ENCODE results near the gene MAD1L1.

MAD1L1 gene

DNA sequence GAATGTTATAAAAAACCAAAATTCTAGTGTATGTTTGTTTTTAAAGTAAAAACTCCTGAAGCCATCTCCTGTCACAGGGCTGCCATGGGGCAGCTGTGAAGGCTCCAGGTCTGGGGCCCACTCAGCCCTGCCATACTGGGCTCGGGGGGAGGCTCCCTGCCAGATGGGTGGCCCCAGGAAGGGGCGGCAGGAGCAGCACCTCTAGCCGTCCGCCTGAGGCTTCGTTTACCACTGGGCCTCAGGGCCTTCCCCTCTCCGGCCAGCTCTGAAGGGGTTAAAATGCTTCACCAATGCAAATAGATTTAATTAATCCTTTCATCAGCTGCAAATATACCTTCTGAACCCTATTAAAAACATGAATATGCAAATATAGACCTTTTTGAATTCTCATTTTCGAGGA, 423.7 kb downstream of the MAD1L1 start:
- no peak for DNase-seq (ENCODE audit: low spot score)

DNA sequence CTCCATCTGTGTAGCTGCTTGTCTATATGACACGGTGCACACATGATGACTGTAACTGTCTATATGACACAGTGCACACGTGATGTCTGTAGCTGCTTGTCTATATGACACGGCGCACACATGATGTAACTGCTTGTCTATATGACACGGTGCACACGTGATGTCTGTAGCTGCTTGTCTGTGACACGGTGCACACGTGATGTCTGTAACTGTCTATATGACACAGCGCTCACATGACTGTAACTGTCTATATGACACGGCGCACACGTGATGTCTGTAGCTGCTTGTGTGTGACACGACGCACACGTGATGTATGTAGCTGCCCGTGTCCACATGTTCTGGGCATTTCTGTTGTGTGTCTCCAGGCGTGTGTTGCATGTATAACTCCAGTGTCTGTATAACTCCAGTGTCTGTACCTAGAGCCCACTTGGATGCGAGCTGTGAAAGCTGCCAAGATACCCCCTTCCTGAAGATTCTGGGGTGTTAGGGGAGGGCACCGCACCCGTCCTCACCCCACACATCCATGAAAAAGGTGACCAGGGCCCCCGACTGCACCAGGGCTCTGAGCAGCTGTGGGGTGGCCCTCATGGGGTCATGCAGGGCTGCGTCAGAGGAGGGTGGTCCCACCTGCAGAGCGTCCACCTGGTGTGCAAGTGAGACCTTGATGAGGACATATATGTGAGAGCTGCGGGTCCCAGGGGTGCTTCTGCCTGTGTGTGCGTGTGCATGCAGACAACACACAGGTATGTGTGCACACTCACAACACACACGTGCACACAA, 424.7 kb downstream of the MAD1L1 start:
- no peak for DNase-seq (ENCODE audit: low spot score)

GRCh38 chr7:1806354-1806753, 426.4 kb downstream of the MAD1L1 start:
- DNase-seq (ENCODE audit: low spot score): no peak

GRCh38 chr7:1804310-1804709, 428.4 kb downstream of the MAD1L1 start:
- no peak for DNase-seq (ENCODE audit: low spot score)

- no peak for DNase-seq (ENCODE audit: low spot score)
Observed at GRCh38 chr7:1802899-1803298, 429.8 kb downstream of the MAD1L1 start.

DNA sequence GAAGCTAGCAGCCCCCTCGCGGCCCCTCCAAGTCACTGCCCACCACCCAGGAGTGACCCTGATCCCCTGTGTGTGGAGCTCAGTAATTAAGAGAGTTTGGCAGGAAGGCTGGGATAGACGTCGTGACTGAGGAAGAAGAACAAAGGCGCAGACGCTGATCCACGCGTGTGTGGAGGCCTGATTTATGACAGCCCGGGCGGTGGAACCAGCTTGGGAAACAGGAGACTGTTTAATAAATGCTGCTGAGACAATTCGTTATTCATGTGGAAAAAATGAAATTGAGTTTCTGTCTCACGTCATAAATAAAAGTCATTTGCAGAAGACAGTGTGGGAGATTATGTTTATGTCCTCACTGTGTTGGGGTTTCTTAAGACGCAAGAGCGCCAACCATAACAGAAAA, 431.8 kb downstream of the MAD1L1 start:
- DNase-seq (ENCODE audit: low spot score): no peak

- DNase-seq (ENCODE audit: low spot score): no peak
Observed at GRCh38 chr7:1798191-1798590, 434.6 kb downstream of the MAD1L1 start.

GRCh38 chr7:1794888-1795542, 437.7 kb downstream of the MAD1L1 start:
- no peak for DNase-seq (ENCODE audit: low spot score)

GRCh38 chr7:1787681-1788235, 445.0 kb downstream of the MAD1L1 start:
- DNase-seq (ENCODE audit: low spot score): no peak

GRCh38 chr7:1787241-1787640, 445.5 kb downstream of the MAD1L1 start:
- no peak for DNase-seq (ENCODE audit: low spot score)

GRCh38 chr7:1785839-1786238, 446.9 kb downstream of the MAD1L1 start:
- no peak for DNase-seq (ENCODE audit: low spot score)

- no peak for DNase-seq (ENCODE audit: low spot score)
Observed at GRCh38 chr7:1781369-1781768, 451.4 kb downstream of the MAD1L1 start.

DNA sequence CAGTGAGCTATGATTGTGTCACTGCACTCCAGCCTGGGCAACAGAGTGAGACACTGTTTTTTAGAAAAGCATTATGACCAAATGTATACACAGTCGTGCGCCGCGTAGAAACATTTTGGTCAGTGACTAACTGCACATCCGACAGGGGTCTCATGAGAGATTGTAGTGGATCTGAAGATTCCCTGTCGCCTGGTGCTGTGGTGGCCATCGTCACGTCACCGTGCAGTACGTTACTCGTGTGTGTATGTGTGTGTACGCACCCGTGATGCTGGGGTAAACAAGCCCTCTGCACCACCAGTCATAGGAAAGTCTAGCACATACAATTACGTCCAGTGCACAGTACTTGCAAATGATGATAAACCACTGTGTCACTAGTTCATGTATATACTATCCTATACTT, 453.3 kb downstream of the MAD1L1 start:
- DNase-seq (ENCODE audit: low spot score): no peak

GRCh38 chr7:1777122-1777521, 455.6 kb downstream of the MAD1L1 start:
- DNase-seq (ENCODE audit: low spot score): no peak

DNA sequence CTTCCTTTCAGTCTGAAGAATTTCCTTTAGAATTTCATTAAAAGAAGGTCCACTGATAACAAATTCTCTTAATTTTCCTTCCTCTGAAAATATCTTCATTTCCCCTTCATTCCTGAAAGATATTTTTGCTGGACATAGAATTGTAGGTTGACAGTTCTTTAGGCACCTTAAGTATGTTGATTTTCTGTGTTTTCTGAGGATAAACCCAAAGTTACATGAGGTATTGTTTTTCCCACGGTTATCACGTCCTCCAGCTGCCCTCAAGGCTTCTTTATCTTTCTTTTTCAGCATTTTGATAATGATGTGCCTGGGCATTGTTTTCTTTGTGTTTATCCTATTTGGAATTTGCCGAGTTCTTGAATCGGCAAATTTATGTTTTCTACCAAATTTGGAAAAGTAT, 457.4 kb downstream of the MAD1L1 start:
- no peak for DNase-seq (ENCODE audit: low spot score)

GRCh38 chr7:1770331-1770730, 462.4 kb downstream of the MAD1L1 start:
- no peak for DNase-seq (ENCODE audit: low spot score)

- DNase-seq (ENCODE audit: low spot score): no peak
Observed at GRCh38 chr7:1769286-1770200, 463.2 kb downstream of the MAD1L1 start.

DNA sequence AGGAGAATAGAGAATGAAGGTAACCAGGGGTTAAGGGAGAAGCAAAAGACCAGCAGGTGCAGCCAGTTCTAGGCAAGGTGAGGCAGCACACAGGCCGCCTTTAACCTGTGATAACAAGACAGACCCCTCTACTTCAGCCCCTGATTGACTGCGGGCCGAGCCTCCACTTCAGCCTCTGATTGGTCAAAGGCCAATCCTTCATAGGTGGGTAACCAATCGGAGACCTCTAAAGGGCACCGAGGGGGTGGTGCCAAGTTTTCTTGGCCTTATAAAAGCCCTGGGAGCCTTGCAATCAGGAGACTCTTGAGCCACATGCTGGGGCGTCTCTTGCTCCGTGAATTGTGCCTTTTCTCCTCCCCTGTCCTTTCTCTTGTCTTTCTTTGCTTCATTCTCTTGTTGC, 463.9 kb downstream of the MAD1L1 start:
- DNase-seq (ENCODE audit: low spot score): no peak

GRCh38 chr7:1767524-1767923, 465.2 kb downstream of the MAD1L1 start:
- DNase-seq (ENCODE audit: low spot score): no peak
